HG03521 (cell line): Measurements from ENCODE around the gene SYCP1.
"Not testable (repeated sequence)": the region's sequence is repeated elsewhere in the genome, so short reads cannot be mapped to it uniquely, and the experiment has no call there.

ENCODE experiments used
- ATAC-seq: cut with Tn5 transposase; IDR thresholded peaks from one replicate; pipeline ENCODE4 v1.9.1; 2021; ENCODE audit warnings: mild to moderate bottlenecking, moderate library complexity; ENCODE audit not compliant: unreplicated experiment

The SYCP1 gene

GRCh38 chr1:114854693-114855320 lies at the start of gene SYCP1:
Gene SYCP1 (plus strand): TSS chr1:114854863. CDS start chr1:114855465, 602 bp downstream.
- no peak for ATAC-seq

GRCh38 chr1:114819869-114820268 lies 34.8 kb upstream of the SYCP1 start:
- no peak for ATAC-seq

- ATAC-seq = no peak
These were observed 34.3 kb upstream of the SYCP1 start for GRCh38 chr1:114820392-114820791.

- no peak for ATAC-seq
These were observed 32.7 kb upstream of the SYCP1 start for GRCh38 chr1:114821978-114822377.

- ATAC-seq = no peak
These were observed 26.4 kb upstream of the SYCP1 start for GRCh38 chr1:114828251-114828650.

- not testable (repeated sequence) for ATAC-seq
These were observed 24.6 kb upstream of the SYCP1 start for GRCh38 chr1:114830075-114830474.

GRCh38 chr1:114831276-114831994 lies 23.2 kb upstream of the SYCP1 start:
- ATAC-seq = no peak

GRCh38 chr1:114832057-114832456 lies 22.6 kb upstream of the SYCP1 start:
- ATAC-seq = no peak

GRCh38 chr1:114833421-114833820 lies 21.2 kb upstream of the SYCP1 start:
- no peak for ATAC-seq

GRCh38 chr1:114844270-114844669 lies 10.4 kb upstream of the SYCP1 start:
- no peak for ATAC-seq

- ATAC-seq = no peak
These were observed 1.1 kb upstream of the SYCP1 start for GRCh38 chr1:114853584-114853983.

GRCh38 chr1:114861384-114861783 lies 6.7 kb downstream of the SYCP1 start:
- no peak for ATAC-seq

GRCh38 chr1:114892194-114892918 lies 37.7 kb downstream of the SYCP1 start:
- ATAC-seq = no peak

GRCh38 chr1:114896795-114897194 lies 42.1 kb downstream of the SYCP1 start:
- no peak for ATAC-seq

- ATAC-seq = no peak
These were observed 47.2 kb downstream of the SYCP1 start for GRCh38 chr1:114901814-114902213.

- no peak for ATAC-seq
These were observed 47.7 kb downstream of the SYCP1 start for GRCh38 chr1:114902343-114902742.

- no peak for ATAC-seq
These were observed 48.8 kb downstream of the SYCP1 start for GRCh38 chr1:114903480-114903879.

- not testable (repeated sequence) for ATAC-seq
These were observed 61.1 kb downstream of the SYCP1 start for GRCh38 chr1:114915720-114916119.

GRCh38 chr1:114926607-114927006 lies 71.9 kb downstream of the SYCP1 start:
- ATAC-seq = no peak

GRCh38 chr1:114927401-114927800 lies 72.7 kb downstream of the SYCP1 start:
- no peak for ATAC-seq

GRCh38 chr1:114956570-114956969 lies 101.9 kb downstream of the SYCP1 start:
- no peak for ATAC-seq

- ATAC-seq = no peak
These were observed 104.8 kb downstream of the SYCP1 start for GRCh38 chr1:114959423-114959822.
